SK-N-SH treated with all-trans-retinoic acid at 6 μM for 48 hours (cell line): ENCODE measurements around the gene BCDIN3D.

Experiments
- ATAC-seq: fragments of 200-7000 bp; cut with Tn5 transposase; 3 replicates; pipeline ENCODE4 v1.9.1; 2020; ENCODE audit warnings: mild to moderate bottlenecking, moderate library complexity
- ARNTL ChIP-seq: fragments of 450-650 bp; formaldehyde crosslinking; IDR thresholded peaks from 2 replicates; pipeline ENCODE4 v1.5.0; 2020; ENCODE audit warnings: low read depth, mild to moderate bottlenecking, moderate library complexity, borderline replicate concordance
- BACH2 ChIP-seq: fragments of 250-450 bp; sonication (Bioruptor Pico); IDR thresholded peaks from 2 replicates; pipeline ENCODE4 v1.9.0; 2021; ENCODE audit warnings: mild to moderate bottlenecking, borderline replicate concordance
- CREB5 ChIP-seq: fragments of 250-450 bp; sonication (Bioruptor Pico); IDR thresholded peaks from 2 replicates; pipeline ENCODE4 v1.5.1; 2020; ENCODE audit warnings: low read depth, mild to moderate bottlenecking, moderate library complexity
- GLIS3 ChIP-seq: fragments of 250-450 bp; sonication (Bioruptor Pico); IDR thresholded peaks from 2 replicates; pipeline ENCODE4 v1.5.0; 2020; ENCODE audit warnings: mild to moderate bottlenecking, moderate library complexity
- ISL1 ChIP-seq: fragments of 250-450 bp; sonication (Bioruptor Pico); IDR thresholded peaks from 2 replicates; pipeline ENCODE4 v2.1.2; 2022; ENCODE audit warnings: mild to moderate bottlenecking, moderate library complexity
- OSR1 ChIP-seq: fragments of 250-450 bp; sonication (Bioruptor Pico); IDR thresholded peaks from 2 replicates; pipeline ENCODE4 v1.8.0; 2022; ENCODE audit warnings: moderate library complexity, mild to moderate bottlenecking, inconsistent platforms
- PPARA ChIP-seq: fragments of 250-450 bp; sonication (Bioruptor Pico); IDR thresholded peaks from 2 replicates; pipeline ENCODE4 v1.5.0; 2020; ENCODE audit warnings: mild to moderate bottlenecking, borderline replicate concordance
- SNAI2 ChIP-seq: fragments of 250-450 bp; sonication (Bioruptor Pico); IDR thresholded peaks from 2 replicates; pipeline ENCODE4 v1.5.0; 2020; ENCODE audit warnings: mild to moderate bottlenecking, moderate library complexity
- TCF4 ChIP-seq: fragments of 250-450 bp; sonication (Bioruptor Pico); IDR thresholded peaks from 2 replicates; pipeline ENCODE4 v1.8.0; 2021; ENCODE audit warnings: mild to moderate bottlenecking, moderate library complexity, borderline replicate concordance
- TOX ChIP-seq: fragments of 250-450 bp; sonication (Bioruptor Pico); IDR thresholded peaks from 2 replicates; pipeline ENCODE4 v1.8.0; 2021; ENCODE audit warnings: mild to moderate bottlenecking, moderate library complexity, borderline replicate concordance
- ZC3H10 ChIP-seq: fragments of 250-450 bp; sonication (Bioruptor Pico); IDR thresholded peaks from 2 replicates; pipeline ENCODE4 v1.5.1; 2021; ENCODE audit warnings: mild to moderate bottlenecking, moderate library complexity
- ZFP30 ChIP-seq: fragments of 450-650 bp; formaldehyde crosslinking; IDR thresholded peaks from 2 replicates; pipeline ENCODE4 v1.5.0; 2022; ENCODE audit warnings: mild to moderate bottlenecking, moderate library complexity
- ZNF565 ChIP-seq: fragments of 450-650 bp; formaldehyde crosslinking; conservative IDR thresholded peaks from 2 replicates; pipeline ENCODE4 v1.5.0; 2020; ENCODE audit warnings: low read depth, mild to moderate bottlenecking, moderate library complexity
- ZNF70 ChIP-seq: fragments of 450-650 bp; formaldehyde crosslinking; IDR thresholded peaks from 2 replicates; pipeline ENCODE4 v1.5.0; 2020; ENCODE audit warnings: mild to moderate bottlenecking, moderate library complexity
- TF ChIP-seq, protein P1 (sequence below): fragments of 250-450 bp; sonication (Bioruptor Pico); IDR thresholded peaks from 2 replicates; pipeline ENCODE4 v1.5.0; 2020; ENCODE audit warnings: mild to moderate bottlenecking, moderate library complexity
- TF ChIP-seq, protein P2 (sequence below): fragments of 250-450 bp; sonication (Bioruptor Pico); IDR thresholded peaks from 2 replicates; pipeline ENCODE4 v1.8.0; 2020; ENCODE audit warnings: mild to moderate bottlenecking, moderate library complexity, borderline replicate concordance

BCDIN3D gene

GRCh38 chr12:49890096-49890461 lies 47.2 kb upstream of the BCDIN3D start:
- no peak for ATAC-seq
- TF ChIP-seq PPARA (no peak), OSR1 (no peak), TCF4 (CRISPR knock-in tag) (no peak), ZNF565 (CRISPR knock-in tag) (no peak), BACH2 (CRISPR knock-in tag) (no peak), ZNF70 (CRISPR knock-in tag) (no peak), ARNTL (CRISPR knock-in tag) (no peak), GLIS3 (CRISPR knock-in tag) (no peak), ZFP30 (CRISPR knock-in tag) (no peak), CREB5 (CRISPR knock-in tag) (no peak)
- TF ChIP-seq, protein P1, sequence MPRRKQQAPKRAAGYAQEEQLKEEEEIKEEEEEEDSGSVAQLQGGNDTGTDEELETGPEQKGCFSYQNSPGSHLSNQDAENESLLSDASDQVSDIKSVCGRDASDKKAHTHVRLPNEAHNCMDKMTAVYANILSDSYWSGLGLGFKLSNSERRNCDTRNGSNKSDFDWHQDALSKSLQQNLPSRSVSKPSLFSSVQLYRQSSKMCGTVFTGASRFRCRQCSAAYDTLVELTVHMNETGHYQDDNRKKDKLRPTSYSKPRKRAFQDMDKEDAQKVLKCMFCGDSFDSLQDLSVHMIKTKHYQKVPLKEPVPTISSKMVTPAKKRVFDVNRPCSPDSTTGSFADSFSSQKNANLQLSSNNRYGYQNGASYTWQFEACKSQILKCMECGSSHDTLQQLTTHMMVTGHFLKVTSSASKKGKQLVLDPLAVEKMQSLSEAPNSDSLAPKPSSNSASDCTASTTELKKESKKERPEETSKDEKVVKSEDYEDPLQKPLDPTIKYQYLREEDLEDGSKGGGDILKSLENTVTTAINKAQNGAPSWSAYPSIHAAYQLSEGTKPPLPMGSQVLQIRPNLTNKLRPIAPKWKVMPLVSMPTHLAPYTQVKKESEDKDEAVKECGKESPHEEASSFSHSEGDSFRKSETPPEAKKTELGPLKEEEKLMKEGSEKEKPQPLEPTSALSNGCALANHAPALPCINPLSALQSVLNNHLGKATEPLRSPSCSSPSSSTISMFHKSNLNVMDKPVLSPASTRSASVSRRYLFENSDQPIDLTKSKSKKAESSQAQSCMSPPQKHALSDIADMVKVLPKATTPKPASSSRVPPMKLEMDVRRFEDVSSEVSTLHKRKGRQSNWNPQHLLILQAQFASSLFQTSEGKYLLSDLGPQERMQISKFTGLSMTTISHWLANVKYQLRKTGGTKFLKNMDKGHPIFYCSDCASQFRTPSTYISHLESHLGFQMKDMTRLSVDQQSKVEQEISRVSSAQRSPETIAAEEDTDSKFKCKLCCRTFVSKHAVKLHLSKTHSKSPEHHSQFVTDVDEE (CRISPR knock-in tag): no peak

- no peak for TF ChIP-seq ISL1 (CRISPR knock-in tag)
- TF ChIP-seq, protein P1 (CRISPR knock-in tag): no peak
- no peak for TF ChIP-seq TOX (CRISPR knock-in tag)
- no peak for TF ChIP-seq SNAI2 (CRISPR knock-in tag)
- TF ChIP-seq, protein P2, sequence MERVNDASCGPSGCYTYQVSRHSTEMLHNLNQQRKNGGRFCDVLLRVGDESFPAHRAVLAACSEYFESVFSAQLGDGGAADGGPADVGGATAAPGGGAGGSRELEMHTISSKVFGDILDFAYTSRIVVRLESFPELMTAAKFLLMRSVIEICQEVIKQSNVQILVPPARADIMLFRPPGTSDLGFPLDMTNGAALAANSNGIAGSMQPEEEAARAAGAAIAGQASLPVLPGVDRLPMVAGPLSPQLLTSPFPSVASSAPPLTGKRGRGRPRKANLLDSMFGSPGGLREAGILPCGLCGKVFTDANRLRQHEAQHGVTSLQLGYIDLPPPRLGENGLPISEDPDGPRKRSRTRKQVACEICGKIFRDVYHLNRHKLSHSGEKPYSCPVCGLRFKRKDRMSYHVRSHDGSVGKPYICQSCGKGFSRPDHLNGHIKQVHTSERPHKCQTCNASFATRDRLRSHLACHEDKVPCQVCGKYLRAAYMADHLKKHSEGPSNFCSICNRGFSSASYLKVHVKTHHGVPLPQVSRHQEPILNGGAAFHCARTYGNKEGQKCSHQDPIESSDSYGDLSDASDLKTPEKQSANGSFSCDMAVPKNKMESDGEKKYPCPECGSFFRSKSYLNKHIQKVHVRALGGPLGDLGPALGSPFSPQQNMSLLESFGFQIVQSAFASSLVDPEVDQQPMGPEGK (CRISPR knock-in tag): no peak
- no peak for TF ChIP-seq ZNF565 (CRISPR knock-in tag)
- no peak for TF ChIP-seq ZC3H10 (CRISPR knock-in tag)
- ATAC-seq: no peak
Observed at GRCh38 chr12:49889361-49890095, 46.6 kb upstream of the BCDIN3D start.

DNA sequence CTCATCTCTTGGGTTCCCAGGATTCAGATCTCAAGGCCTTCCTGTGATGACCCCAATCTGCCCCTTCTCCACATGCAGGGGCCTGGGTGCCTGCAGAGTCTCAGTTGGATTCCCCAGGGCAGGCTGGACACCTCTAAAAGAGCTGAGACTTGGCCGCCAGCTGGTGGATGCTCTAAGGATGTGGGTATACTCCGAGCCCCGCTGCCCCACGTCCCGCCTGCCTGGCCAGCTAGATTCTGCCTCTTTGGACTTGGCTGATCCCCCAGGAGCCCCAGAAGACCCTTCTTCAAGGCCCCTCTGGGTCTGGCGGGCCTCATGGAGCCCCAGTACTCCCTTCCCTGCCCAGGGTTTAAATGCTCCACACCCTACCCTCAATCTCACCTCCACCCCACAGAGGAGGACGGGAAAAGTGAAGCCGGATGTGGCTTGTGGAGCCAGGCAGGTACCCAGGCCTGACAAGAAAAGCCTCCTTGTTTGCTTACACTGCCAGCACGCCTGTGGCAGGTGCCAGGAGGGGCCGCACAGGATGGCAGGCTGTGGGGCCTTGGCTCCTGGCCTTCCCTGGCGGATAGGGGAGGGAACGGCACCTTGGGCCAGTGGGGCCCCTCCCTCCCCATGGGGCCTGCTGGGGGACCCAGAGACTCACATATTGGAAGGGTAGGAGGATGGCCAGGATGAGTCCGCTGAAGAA lies 45.7 kb upstream of the BCDIN3D start:
- TF ChIP-seq CREB5 (CRISPR knock-in tag): no peak
- TF ChIP-seq, protein P1 (CRISPR knock-in tag): no peak
- no peak for ATAC-seq
